Hematopoietic multipotent progenitor cell treated with erythropoietin and hydrocortisone succinate and interleukin-3 and kit ligand, for 6 days (in vitro differentiated cells): Measurements from ENCODE around the gene EN1.
A peak's percentile ranks its signal among the peaks of the same experiment; 100 is the strongest.

Experiments used
- DNase-seq: peaks from one replicate; pipeline ENCODE4 v3.0.0-alpha.2; 2015

The EN1 gene

GRCh38 chr2:118855451-118856279, 8.2 kb upstream of the EN1 start:
- peak; percentile 85 for DNase-seq

- no peak for DNase-seq
Measured at GRCh38 chr2:118854507-118855345, 7.3 kb upstream of the EN1 start.

- no peak for DNase-seq
Measured at GRCh38 chr2:118853651-118854291, 6.3 kb upstream of the EN1 start.

GRCh38 chr2:118853129-118853640, 5.7 kb upstream of the EN1 start:
- no peak for DNase-seq

- no peak for DNase-seq
Measured at GRCh38 chr2:118852605-118853128, 5.2 kb upstream of the EN1 start.

GRCh38 chr2:118851650-118852049, 4.2 kb upstream of the EN1 start:
- no peak for DNase-seq

GRCh38 chr2:118850901-118851415, 3.5 kb upstream of the EN1 start:
- no peak for DNase-seq

- no peak for DNase-seq
Measured at GRCh38 chr2:118850168-118850900, 2.9 kb upstream of the EN1 start.

- no peak for DNase-seq
Measured at GRCh38 chr2:118849226-118850167, 2.0 kb upstream of the EN1 start.

GRCh38 chr2:118848381-118849225, 1.2 kb upstream of the EN1 start:
- DNase-seq, result no peak

GRCh38 chr2:118847762-118848172, 319 bp upstream of the EN1 start:
- DNase-seq, result no peak

GRCh38 chr2:118846442-118846952, 951 bp downstream of the EN1 start:
- no peak for DNase-seq

- no peak for DNase-seq
Measured at GRCh38 chr2:118845522-118846441, 1.7 kb downstream of the EN1 start.

- no peak for DNase-seq
Measured at GRCh38 chr2:118845005-118845521, 2.4 kb downstream of the EN1 start.

GRCh38 chr2:118844261-118845004, 3.0 kb downstream of the EN1 start:
- DNase-seq, result no peak

GRCh38 chr2:118843483-118844132, 3.8 kb downstream of the EN1 start:
- no peak for DNase-seq
